Measurements from ENCODE around the gene NPAS3. TPM values are rescaled to one million over a fixed set of nuclear protein-coding genes. Genes with fewer than 3 reads are reported as not detected.

Gene NPAS3
- total RNA-seq, 6 experiments from 2014 or later, result 0.11 to 0.83 (median 0.21) TPM; not detected in 2

- ATAC-seq (no peak), DNase-seq (no peak)
- no peak overlapping the region for H3K4me3 ChIP-seq
- no peak for TF ChIP-seq POLR2A (IDR thresholded peaks at IDR 0.05)
- TF ChIP-seq, protein P1, sequence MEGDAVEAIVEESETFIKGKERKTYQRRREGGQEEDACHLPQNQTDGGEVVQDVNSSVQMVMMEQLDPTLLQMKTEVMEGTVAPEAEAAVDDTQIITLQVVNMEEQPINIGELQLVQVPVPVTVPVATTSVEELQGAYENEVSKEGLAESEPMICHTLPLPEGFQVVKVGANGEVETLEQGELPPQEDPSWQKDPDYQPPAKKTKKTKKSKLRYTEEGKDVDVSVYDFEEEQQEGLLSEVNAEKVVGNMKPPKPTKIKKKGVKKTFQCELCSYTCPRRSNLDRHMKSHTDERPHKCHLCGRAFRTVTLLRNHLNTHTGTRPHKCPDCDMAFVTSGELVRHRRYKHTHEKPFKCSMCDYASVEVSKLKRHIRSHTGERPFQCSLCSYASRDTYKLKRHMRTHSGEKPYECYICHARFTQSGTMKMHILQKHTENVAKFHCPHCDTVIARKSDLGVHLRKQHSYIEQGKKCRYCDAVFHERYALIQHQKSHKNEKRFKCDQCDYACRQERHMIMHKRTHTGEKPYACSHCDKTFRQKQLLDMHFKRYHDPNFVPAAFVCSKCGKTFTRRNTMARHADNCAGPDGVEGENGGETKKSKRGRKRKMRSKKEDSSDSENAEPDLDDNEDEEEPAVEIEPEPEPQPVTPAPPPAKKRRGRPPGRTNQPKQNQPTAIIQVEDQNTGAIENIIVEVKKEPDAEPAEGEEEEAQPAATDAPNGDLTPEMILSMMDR (IDR thresholded peaks at IDR 0.05), result no peak
- H3K36me3 ChIP-seq, result no peaks in the 10 kb centered on the region
- 58% methylated on average over 4 of the region's 4 CpGs for WGBS (ENCODE audit: insufficient coverage, low coverage, low lambda C conversion rate, missing lambda C conversion rate)
- intact Hi-C loops (cut with DNase I), result no loop called here
- no peak overlapping the region for H3K27ac ChIP-seq
- H3K27me3 ChIP-seq, result no peaks in the 10 kb centered on the region
- no peaks in the 10 kb centered on the region for H3K4me1 ChIP-seq
- no peaks in the 10 kb centered on the region for H3K9me3 ChIP-seq
Measured at GRCh38 chr14:33590891-33591630, 652.4 kb downstream of the NPAS3 start.

GRCh38 chr14:33592297-33592696 is 653.6 kb downstream of the NPAS3 start:
- H3K36me3 ChIP-seq, result no peaks in the 10 kb centered on the region
- intact Hi-C loops (cut with DNase I), result no loop called here
- DNase-seq (no peak), ATAC-seq (no peak)
- 65% methylated on average over 2 of the region's 2 CpGs for WGBS (ENCODE audit: insufficient coverage, low coverage, low lambda C conversion rate, missing lambda C conversion rate)
- H3K27me3 ChIP-seq, result no peaks in the 10 kb centered on the region
- H3K4me3 ChIP-seq, result no peak overlapping the region
- TF ChIP-seq, protein P1 (IDR thresholded peaks at IDR 0.05), result no peak
- TF ChIP-seq POLR2A (IDR thresholded peaks at IDR 0.05), result no peak
- H3K27ac ChIP-seq, result no peak overlapping the region
- no peaks in the 10 kb centered on the region for H3K4me1 ChIP-seq
- H3K9me3 ChIP-seq, result no peaks in the 10 kb centered on the region

- ATAC-seq, result no peak
- Histone ChIP-seq H3K36me3 (no peaks in the 10 kb centered on the region), H3K4me3 (no peak overlapping the region), H3K27me3 (no peaks in the 10 kb centered on the region), H3K27ac (no peak overlapping the region), H3K9me3 (no peaks in the 10 kb centered on the region), H3K4me1 (no peaks in the 10 kb centered on the region)
- WGBS (ENCODE audit: insufficient coverage, low coverage, low lambda C conversion rate, missing lambda C conversion rate), result 63% methylated on average over 8 of the region's 8 CpGs
- no peak for DNase-seq
- intact Hi-C loops (cut with DNase I), result no loop called here
- TF ChIP-seq POLR2A (IDR thresholded peaks at IDR 0.05), result no peak
- TF ChIP-seq, protein P1 (IDR thresholded peaks at IDR 0.05), result no peak
Measured at GRCh38 chr14:33596211-33597080, 657.8 kb downstream of the NPAS3 start.

GRCh38 chr14:33598582-33598981 is 659.9 kb downstream of the NPAS3 start:
- no peaks in the 10 kb centered on the region for H3K9me3 ChIP-seq
- H3K4me1 ChIP-seq, result no peaks in the 10 kb centered on the region
- DNase-seq (no peak), ATAC-seq (no peak)
- TF ChIP-seq, protein P1 (IDR thresholded peaks at IDR 0.05), result no peak
- no peak for TF ChIP-seq POLR2A (IDR thresholded peaks at IDR 0.05)
- intact Hi-C loops (cut with DNase I), result no loop called here
- H3K4me3 ChIP-seq, result no peak overlapping the region
- no peaks in the 10 kb centered on the region for H3K27me3 ChIP-seq
- WGBS (ENCODE audit: insufficient coverage, low coverage, low lambda C conversion rate, missing lambda C conversion rate), result 57% methylated on average over 2 of the region's 2 CpGs
- H3K36me3 ChIP-seq, result no peaks in the 10 kb centered on the region
- H3K27ac ChIP-seq, result no peak overlapping the region
